Measurements from ENCODE around the gene HCFC1R1.

HCFC1R1 gene

DNA sequence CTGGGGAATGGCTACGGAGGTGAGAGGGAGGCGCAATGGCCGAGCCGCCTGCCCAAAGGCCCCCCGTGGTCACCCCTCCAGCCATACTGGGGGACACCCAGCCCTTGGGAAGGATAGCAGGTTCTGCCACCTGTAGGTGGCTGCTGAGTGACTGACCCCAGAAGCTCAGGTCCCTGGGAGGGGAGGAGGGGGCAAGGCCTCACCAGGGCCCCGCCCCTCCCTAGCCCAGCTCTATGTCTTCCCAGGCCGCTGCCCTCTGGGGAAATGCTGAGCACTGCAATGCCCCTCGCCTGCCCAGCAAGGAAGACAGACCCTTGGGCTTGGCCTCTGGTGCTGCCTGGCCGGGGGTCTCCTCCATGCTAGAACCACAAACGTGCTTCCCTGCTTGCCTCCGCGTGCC lies 22.4 kb downstream of the HCFC1R1 start:
- no peak for DNase-seq (ENCODE audit: low read depth)

DNA sequence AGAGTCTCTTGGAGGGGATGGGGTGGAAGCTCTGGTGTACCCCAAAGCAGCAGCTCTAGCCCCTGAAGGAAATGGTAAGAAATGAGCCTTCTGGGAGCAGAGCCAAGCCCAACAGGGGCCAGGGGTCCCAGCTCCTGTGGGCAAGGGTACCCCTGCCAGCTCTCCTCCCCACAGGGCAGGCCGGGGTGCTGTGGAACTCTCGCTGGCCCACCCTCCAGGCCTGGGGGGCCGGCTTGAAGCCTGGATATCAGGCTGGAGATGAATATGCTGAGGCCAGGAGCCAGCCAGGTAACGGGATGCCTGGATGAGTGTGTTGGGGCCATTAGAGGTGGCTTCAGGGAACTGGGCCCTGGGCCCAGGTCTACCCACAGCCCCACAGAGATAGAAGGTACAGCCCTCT lies 23.2 kb downstream of the HCFC1R1 start:
- no peak for DNase-seq (ENCODE audit: low read depth)

GRCh38 chr16:2999929-3000328 lies 23.8 kb downstream of the HCFC1R1 start:
- no peak for DNase-seq (ENCODE audit: low read depth)

GRCh38 chr16:2996298-2996697 lies 27.4 kb downstream of the HCFC1R1 start:
- no peak for DNase-seq (ENCODE audit: low read depth)

- no peak for DNase-seq (ENCODE audit: low read depth)
Observed at GRCh38 chr16:2992383-2993081, 31.2 kb downstream of the HCFC1R1 start.

- DNase-seq (ENCODE audit: low read depth): no peak
Observed at GRCh38 chr16:2991566-2992261, 32.0 kb downstream of the HCFC1R1 start.

DNA sequence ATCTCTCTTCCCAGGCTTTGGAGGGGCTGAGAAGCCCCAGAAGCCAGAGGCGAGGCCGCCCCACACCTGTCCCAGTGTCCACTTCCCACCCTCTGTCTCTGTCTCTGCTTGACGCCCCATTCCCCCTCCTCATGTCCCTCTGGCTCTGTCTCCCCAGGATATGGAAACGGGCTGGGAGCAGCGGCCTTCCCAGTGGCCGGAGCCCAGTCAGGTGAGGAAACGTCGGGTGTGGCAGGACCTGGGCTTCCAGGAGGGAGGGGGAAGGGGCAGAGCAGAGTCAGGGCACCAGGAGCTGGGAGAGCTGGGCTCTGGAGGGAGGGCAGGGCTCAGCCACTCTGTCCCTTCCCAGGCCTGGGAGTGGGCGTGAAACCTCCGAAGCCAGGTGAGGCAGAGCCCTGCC lies 32.9 kb downstream of the HCFC1R1 start:
- no peak for DNase-seq (ENCODE audit: low read depth)

GRCh38 chr16:2988590-2989099 lies 35.1 kb downstream of the HCFC1R1 start:
- no peak for DNase-seq (ENCODE audit: low read depth)

- DNase-seq (ENCODE audit: low read depth): no peak
Observed at GRCh38 chr16:2987833-2988232, 35.9 kb downstream of the HCFC1R1 start.

GRCh38 chr16:2987286-2987685 lies 36.5 kb downstream of the HCFC1R1 start:
- no peak for DNase-seq (ENCODE audit: low read depth)

- DNase-seq (ENCODE audit: low read depth): no peak
Observed at GRCh38 chr16:2986623-2987188, 37.0 kb downstream of the HCFC1R1 start.

DNA sequence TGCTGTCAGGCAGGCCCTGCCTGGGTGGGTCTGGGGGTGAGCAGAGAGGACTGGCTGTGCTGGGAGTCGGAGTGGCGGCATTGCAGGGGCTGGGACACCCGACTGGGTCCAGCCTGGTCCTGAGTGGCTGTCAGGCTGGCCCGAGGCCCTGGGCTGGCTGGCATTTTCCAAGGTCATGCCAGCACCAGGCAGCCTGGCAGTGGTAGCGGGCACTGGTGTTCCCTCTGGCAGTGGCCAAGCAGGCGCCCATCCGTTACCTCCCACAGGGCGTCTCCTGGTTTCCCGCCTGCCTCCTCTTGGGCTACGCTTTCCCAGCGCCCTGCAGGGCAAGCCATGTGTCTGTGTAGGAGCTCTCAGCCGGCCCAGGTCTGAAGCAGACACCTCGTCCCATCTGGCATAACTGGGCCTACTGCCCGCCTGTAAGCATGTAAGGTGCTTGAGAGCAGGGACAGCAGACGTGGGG lies 37.8 kb downstream of the HCFC1R1 start:
- DNase-seq (ENCODE audit: low read depth): no peak

- DNase-seq (ENCODE audit: low read depth): no peak
Observed at GRCh38 chr16:2985462-2985861, 38.3 kb downstream of the HCFC1R1 start.

DNA sequence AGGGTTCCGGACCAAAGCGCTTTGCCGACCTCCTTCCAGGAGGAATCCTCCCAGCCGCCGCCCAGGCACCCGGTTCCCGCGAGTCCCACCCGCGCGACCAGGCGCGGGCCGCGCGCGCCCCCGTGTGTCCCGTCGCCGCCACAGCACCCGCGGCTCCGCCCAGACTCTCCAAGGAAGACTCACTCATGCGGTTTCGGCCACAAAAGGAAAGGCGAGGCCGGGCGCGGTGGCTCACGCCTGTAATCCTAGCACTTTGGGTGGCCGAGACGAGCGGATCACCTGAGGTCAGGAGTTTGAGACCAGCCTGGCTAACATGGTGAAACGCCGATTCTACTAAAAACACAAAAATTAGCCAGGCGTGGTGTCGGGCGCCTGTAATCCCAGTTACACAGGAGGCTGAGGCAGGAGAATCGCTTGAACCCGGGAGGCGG lies 40.0 kb downstream of the HCFC1R1 start:
- DNase-seq (ENCODE audit: low read depth): peak; percentile 35

GRCh38 chr16:2982402-2982801 lies 41.3 kb downstream of the HCFC1R1 start:
- DNase-seq (ENCODE audit: low read depth): no peak

GRCh38 chr16:2981899-2982250 lies 41.9 kb downstream of the HCFC1R1 start:
- DNase-seq (ENCODE audit: low read depth): no peak

DNA sequence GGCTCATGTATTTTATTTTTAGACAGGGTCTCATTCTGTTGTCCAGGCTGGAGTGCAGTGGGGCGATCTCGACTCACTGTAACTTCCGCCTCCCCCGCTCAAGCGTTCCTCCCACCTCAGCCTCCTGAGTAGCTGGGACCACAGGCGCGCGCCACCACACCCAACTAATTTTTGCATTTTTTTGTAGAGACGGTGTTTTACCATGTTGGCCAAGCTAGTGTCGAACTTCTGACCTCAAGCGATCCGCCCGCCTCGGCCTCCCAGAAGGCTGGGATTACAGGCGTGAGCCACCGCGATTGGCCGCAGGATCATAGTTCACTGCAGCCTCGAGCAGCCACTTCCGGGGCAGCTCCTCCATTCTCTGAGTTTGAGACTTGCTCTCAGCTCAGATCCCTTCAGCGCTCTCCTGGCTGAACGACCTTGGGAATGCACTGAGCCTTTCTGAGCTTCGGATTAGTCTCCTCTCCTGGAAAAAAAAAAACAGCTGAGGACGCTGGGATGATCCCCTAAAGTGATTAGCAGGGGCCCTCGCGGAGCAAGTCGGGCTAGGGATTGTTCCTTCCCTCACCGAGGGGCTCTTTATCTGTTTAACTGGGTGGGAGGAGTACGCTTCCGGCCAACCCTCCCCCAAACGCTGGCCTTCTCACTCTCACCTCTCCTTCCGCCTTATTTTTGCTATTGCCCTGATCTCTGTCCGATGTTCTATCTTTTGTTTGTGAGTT lies 42.4 kb downstream of the HCFC1R1 start:
- no peak for DNase-seq (ENCODE audit: low read depth)

- peak; percentile 75 for DNase-seq (ENCODE audit: low read depth)
Observed at GRCh38 chr16:2980227-2981176, 43.2 kb downstream of the HCFC1R1 start, which contains the start of gene PKMYT1. PKMYT1 (minus strand) TSS chr16:2980446; CDS start chr16:2979657, 789 bp downstream.

- DNase-seq (ENCODE audit: low read depth): no peak
Observed at GRCh38 chr16:2979669-2980226, 44.0 kb downstream of the HCFC1R1 start.

- no peak for DNase-seq (ENCODE audit: low read depth)
Observed at GRCh38 chr16:2977440-2977839, 46.3 kb downstream of the HCFC1R1 start.

DNA sequence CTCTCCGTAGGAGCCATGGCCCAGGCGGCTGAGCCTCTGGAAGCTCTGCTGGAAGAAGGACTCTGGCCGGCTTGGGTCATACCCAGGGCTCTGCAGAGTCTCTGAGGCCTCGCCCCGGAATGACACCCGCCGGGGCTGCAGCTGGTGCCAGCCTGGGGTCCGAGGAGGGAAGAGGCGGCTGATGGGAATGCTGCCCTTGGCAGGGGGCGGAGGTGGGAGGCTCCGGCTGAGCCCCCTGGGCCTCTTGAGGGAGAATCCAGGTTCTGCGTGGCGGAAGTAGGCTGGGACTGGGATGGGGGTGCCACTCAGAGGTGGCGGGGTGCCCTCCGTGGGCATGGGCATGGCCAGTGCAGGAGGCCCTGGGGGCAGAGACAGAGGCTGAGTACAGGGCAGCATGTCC lies 47.1 kb downstream of the HCFC1R1 start:
- DNase-seq (ENCODE audit: low read depth): no peak

All from fibroblast of the conjunctiva (primary cell).